ENCODE results near the gene OR51B5. TPM values are rescaled to one million over a fixed set of nuclear protein-coding genes. Genes with fewer than 3 reads are reported as not detected.
"Not testable (repeated sequence)": the region's sequence is repeated elsewhere in the genome, so short reads cannot be mapped to it uniquely, and the experiment has no call there.

The OR51B5 gene
- total and polyA plus RNA-seq, 2 of the 13 experiments (the other 11 are each of a cell fraction or from before 2014, with no cell fraction given), result 0.16 to 0.18 TPM

DNA sequence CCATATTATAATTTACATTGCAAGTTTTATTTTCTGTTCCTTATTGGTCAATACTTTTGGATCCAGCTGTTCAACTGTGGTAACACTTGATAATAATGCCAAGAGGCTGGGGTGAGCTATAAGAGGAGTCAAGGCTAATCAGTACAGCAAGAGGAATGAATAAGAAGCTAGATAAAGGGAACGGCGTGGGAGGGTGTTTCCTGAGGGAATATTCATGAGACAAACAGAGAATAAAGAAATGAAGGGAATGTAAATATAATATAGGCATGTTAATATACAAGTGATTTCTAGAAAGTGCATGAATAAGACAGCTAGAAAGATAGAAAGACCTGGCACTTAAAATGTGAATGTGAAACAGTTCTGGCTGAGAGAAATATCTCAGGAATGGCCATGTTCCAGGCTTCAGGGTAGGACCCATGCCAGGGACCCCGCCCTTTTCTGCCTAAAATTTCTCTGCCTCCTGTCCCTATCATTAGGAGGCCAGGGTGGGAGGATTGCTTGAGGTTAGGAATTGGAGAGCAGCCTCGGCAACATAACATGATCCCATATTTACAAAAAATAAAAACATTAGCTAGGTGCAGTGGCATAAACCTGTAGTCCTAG is 45.5 kb downstream of the OR51B5 start:
- POLR2A ChIA-PET, result no interaction called here
- Histone ChIP-seq H3K27me3 (ENCODE audit: control insufficient read depth in 1 of 2, insufficient read depth in 2 of 2, low read length in 2 of 2) (no peaks in the 10 kb centered on the region), H2AFZ (ENCODE audit: low read length) (no peak overlapping the region), H3K9me3 (ENCODE audit: low read length) (no peaks in the 10 kb centered on the region), H3K4me1 (ENCODE audit: insufficient read depth, low read length) (no peaks in the 10 kb centered on the region), H3K4me3 (replicated peaks in 1 of 3; ENCODE audit: insufficient read depth in 1 of 3, low read depth in 2 of 3, low read length in 3 of 3) (no peak overlapping the region), H4K20me1 (ENCODE audit: insufficient read depth, low read length) (no peaks in the 10 kb centered on the region), H3K4me2 (ENCODE audit: low read depth, low read length) (no peak overlapping the region), H3K9ac (ENCODE audit: insufficient read depth, low read depth, low read length) (no peak overlapping the region), H3K79me2 (ENCODE audit: insufficient read depth, low read length) (no peaks in the 10 kb centered on the region), H3K27ac (ENCODE audit: extremely low read length, insufficient read depth, low read length) (no peak overlapping the region), H3K36me3 (replicated peaks in 1 of 2; ENCODE audit: control insufficient read depth in 1 of 2, insufficient read depth in 2 of 2, low read length in 2 of 2) (no peaks in the 10 kb centered on the region)
- WGBS (ENCODE audit: low lambda C conversion rate), result 2% methylated on average over 4 of the region's 4 CpGs
- in situ Hi-C loops (cut with HindIII; ENCODE audit: extremely low pct_ligation_motif_present, low pct_unique_long_range_greater_than_20kb), result no loop called here
- FAIRE-seq (no peak), DNase-seq (ENCODE audit: low spot score) (no peak), ATAC-seq (no peak)
- no TSS peak for BruUV-seq (replicated peaks)
- intact Hi-C loops (cut with micrococcal nuclease; ENCODE audit: unreplicated experiment), result no loop called here
- CTCF ChIA-PET (ENCODE audit: low intra/inter-chr PET ratio, low total read pairs), result no interaction called here
- TF ChIP-seq GATAD1 (CRISPR knock-in tag; IDR thresholded peaks at IDR 0.05) (no peak), SUZ12 (IDR thresholded peaks at IDR 0.05; ENCODE audit: low read depth, low read length) (no peak), ZBTB1 (CRISPR knock-in tag; IDR thresholded peaks at IDR 0.05; ENCODE audit: borderline replicate concordance) (no peak), CBX5 (CRISPR knock-in tag; IDR thresholded peaks at IDR 0.05; ENCODE audit: borderline replicate concordance) (no peak), SALL1 (CRISPR knock-in tag; IDR thresholded peaks at IDR 0.05) (no peak), ADNP (CRISPR knock-in tag; IDR thresholded peaks at IDR 0.05) (no peak), ERF (CRISPR knock-in tag; IDR thresholded peaks at IDR 0.05) (no peak), MEIS2 (CRISPR knock-in tag; IDR thresholded peaks at IDR 0.05) (no peak)
- TF ChIP-seq, protein P1, sequence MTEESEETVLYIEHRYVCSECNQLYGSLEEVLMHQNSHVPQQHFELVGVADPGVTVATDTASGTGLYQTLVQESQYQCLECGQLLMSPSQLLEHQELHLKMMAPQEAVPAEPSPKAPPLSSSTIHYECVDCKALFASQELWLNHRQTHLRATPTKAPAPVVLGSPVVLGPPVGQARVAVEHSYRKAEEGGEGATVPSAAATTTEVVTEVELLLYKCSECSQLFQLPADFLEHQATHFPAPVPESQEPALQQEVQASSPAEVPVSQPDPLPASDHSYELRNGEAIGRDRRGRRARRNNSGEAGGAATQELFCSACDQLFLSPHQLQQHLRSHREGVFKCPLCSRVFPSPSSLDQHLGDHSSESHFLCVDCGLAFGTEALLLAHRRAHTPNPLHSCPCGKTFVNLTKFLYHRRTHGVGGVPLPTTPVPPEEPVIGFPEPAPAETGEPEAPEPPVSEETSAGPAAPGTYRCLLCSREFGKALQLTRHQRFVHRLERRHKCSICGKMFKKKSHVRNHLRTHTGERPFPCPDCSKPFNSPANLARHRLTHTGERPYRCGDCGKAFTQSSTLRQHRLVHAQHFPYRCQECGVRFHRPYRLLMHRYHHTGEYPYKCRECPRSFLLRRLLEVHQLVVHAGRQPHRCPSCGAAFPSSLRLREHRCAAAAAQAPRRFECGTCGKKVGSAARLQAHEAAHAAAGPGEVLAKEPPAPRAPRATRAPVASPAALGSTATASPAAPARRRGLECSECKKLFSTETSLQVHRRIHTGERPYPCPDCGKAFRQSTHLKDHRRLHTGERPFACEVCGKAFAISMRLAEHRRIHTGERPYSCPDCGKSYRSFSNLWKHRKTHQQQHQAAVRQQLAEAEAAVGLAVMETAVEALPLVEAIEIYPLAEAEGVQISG (CRISPR knock-in tag; IDR thresholded peaks at IDR 0.05), result no peak
- TF ChIP-seq, protein P2, sequence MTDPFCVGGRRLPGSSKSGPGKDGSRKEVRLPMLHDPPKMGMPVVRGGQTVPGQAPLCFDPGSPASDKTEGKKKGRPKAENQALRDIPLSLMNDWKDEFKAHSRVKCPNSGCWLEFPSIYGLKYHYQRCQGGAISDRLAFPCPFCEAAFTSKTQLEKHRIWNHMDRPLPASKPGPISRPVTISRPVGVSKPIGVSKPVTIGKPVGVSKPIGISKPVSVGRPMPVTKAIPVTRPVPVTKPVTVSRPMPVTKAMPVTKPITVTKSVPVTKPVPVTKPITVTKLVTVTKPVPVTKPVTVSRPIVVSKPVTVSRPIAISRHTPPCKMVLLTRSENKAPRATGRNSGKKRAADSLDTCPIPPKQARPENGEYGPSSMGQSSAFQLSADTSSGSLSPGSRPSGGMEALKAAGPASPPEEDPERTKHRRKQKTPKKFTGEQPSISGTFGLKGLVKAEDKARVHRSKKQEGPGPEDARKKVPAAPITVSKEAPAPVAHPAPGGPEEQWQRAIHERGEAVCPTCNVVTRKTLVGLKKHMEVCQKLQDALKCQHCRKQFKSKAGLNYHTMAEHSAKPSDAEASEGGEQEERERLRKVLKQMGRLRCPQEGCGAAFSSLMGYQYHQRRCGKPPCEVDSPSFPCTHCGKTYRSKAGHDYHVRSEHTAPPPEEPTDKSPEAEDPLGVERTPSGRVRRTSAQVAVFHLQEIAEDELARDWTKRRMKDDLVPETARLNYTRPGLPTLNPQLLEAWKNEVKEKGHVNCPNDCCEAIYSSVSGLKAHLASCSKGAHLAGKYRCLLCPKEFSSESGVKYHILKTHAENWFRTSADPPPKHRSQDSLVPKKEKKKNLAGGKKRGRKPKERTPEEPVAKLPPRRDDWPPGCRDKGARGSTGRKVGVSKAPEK (CRISPR knock-in tag; IDR thresholded peaks at IDR 0.05; ENCODE audit: borderline replicate concordance), result no peak

DNA sequence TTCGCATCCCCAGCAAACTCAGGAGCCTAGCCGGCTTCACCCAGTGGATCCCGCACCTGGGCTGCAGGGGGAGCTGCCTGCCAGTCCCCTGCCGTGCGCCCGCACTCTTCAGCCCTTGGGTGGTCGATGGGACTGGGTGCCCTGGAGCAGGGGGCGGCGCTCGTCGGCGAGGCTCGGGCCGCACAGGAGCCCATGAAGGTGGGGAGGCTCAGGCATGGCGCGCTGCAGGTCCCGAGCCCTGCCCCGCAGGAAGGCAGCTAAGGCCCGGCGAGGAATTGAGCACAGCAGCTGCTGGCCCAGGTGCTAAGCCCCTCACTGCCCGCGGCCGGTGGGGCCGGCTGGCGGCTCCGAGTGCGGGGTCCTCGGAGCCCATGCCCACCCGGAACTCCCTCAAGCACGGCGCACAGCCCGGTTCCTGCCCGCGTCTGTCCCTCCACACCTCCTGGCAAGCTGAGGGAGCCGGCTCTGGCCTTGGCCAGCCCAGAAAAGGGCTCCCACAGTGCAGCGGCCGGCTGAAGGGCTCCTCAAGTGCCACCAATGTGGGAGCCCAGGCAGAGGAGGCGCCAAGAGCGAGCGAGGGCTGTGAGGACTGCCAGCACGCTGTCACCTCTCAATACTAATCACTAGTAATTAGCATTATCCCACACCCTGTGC is 48.9 kb downstream of the OR51B5 start:
- intact Hi-C loops (cut with micrococcal nuclease; ENCODE audit: unreplicated experiment); H3K9ac ChIP-seq (ENCODE audit: insufficient read depth, low read depth, low read length); H3K79me2 ChIP-seq (ENCODE audit: insufficient read depth, low read length); in situ Hi-C loops (cut with HindIII; ENCODE audit: extremely low pct_ligation_motif_present, low pct_unique_long_range_greater_than_20kb); H2AFZ ChIP-seq (ENCODE audit: low read length); CTCF ChIA-PET (ENCODE audit: low intra/inter-chr PET ratio, low total read pairs); H3K36me3 ChIP-seq (replicated peaks in 1 of 2; ENCODE audit: control insufficient read depth in 1 of 2, insufficient read depth in 2 of 2, low read length in 2 of 2); DNase-seq (ENCODE audit: low spot score); FAIRE-seq; H3K27me3 ChIP-seq (ENCODE audit: control insufficient read depth in 1 of 2, insufficient read depth in 2 of 2, low read length in 2 of 2); H3K4me3 ChIP-seq (replicated peaks in 1 of 3; ENCODE audit: insufficient read depth in 1 of 3, low read depth in 2 of 3, low read length in 3 of 3); ATAC-seq; H4K20me1 ChIP-seq (ENCODE audit: insufficient read depth, low read length); BruUV-seq (replicated peaks); H3K4me2 ChIP-seq (ENCODE audit: low read depth, low read length); POLR2A ChIA-PET; H3K9me3 ChIP-seq (ENCODE audit: low read length); H3K27ac ChIP-seq (ENCODE audit: extremely low read length, insufficient read depth, low read length); H3K4me1 ChIP-seq (ENCODE audit: insufficient read depth, low read length): not testable (repeated sequence)
- WGBS (ENCODE audit: low lambda C conversion rate), result 50% methylated on average over 8 of the region's 41 CpGs

All from HepG2 (cell line).